Measurements from ENCODE around the gene KIT. TPM values are rescaled to one million over a fixed set of nuclear protein-coding genes. Genes with fewer than 3 reads are reported as not detected.

The KIT gene
- total RNA-seq, 1 donor from 2014 or later = 0.12 TPM

DNA sequence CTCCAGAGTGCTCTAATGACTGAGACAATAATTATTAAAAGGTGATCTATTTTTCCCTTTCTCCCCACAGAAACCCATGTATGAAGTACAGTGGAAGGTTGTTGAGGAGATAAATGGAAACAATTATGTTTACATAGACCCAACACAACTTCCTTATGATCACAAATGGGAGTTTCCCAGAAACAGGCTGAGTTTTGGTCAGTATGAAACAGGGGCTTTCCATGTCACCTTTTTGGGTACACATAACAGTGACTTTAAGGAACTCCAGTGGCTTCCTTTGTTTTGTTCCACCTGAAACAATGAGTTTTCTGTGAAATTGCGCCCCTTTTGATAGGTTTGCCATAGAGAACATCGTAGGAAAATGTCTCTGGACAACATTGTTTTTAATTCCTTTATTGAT is 69.6 kb downstream of the KIT start:
- TF ChIP-seq, protein P1, sequence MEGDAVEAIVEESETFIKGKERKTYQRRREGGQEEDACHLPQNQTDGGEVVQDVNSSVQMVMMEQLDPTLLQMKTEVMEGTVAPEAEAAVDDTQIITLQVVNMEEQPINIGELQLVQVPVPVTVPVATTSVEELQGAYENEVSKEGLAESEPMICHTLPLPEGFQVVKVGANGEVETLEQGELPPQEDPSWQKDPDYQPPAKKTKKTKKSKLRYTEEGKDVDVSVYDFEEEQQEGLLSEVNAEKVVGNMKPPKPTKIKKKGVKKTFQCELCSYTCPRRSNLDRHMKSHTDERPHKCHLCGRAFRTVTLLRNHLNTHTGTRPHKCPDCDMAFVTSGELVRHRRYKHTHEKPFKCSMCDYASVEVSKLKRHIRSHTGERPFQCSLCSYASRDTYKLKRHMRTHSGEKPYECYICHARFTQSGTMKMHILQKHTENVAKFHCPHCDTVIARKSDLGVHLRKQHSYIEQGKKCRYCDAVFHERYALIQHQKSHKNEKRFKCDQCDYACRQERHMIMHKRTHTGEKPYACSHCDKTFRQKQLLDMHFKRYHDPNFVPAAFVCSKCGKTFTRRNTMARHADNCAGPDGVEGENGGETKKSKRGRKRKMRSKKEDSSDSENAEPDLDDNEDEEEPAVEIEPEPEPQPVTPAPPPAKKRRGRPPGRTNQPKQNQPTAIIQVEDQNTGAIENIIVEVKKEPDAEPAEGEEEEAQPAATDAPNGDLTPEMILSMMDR (conservative IDR thresholded peaks at IDR 0.05; ENCODE audit: low read depth, low read length) = no peak
- H3K4me3 ChIP-seq (ENCODE audit: low read depth, low read length) = no peak overlapping the region
- no peak for DNase-seq (ENCODE audit: low read depth)

DNA sequence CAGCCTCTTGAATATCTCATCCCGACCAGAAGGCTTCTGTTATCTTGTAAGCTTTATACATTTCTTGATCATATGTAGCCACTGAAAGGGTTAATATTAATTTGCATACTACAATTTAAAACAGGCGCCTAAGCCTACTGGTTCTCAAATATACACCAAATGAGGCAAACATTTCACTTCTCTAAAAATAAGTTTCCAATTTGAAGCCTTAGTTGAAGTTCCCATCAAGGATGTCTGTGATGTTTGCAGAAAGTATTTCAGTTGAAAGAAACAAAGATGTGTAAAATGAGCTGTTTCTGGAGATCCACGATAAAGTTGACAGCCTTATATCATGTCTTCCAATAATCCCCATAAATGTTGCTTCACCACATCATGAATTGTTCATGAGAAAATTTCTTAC is 70.6 kb downstream of the KIT start:
- TF ChIP-seq, protein P1 (conservative IDR thresholded peaks at IDR 0.05; ENCODE audit: low read depth, low read length) = no peak
- no peak for DNase-seq (ENCODE audit: low read depth)

DNA sequence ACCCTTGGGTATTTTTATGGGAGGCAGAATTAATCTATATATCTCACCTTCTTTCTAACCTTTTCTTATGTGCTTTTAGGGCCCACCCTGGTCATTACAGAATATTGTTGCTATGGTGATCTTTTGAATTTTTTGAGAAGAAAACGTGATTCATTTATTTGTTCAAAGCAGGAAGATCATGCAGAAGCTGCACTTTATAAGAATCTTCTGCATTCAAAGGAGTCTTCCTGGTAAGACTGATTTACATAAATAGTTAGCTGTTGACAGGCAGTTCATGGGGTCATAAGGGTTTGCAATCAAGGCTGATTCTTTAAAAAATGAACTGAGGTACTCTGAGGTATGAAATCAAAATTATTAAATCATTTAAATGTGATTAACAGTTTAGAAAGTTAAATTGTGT is 71.5 kb downstream of the KIT start:
- no peak overlapping the region for H3K4me3 ChIP-seq (ENCODE audit: low read depth, low read length)
- DNase-seq (ENCODE audit: low read depth) = no peak
- TF ChIP-seq, protein P1 (conservative IDR thresholded peaks at IDR 0.05; ENCODE audit: low read depth, low read length) = no peak

More for the DNA sequence above, 70.6 kb downstream of the KIT start:
- no peak overlapping the region for H3K4me3 ChIP-seq (ENCODE audit: low read depth, low read length)

DNA sequence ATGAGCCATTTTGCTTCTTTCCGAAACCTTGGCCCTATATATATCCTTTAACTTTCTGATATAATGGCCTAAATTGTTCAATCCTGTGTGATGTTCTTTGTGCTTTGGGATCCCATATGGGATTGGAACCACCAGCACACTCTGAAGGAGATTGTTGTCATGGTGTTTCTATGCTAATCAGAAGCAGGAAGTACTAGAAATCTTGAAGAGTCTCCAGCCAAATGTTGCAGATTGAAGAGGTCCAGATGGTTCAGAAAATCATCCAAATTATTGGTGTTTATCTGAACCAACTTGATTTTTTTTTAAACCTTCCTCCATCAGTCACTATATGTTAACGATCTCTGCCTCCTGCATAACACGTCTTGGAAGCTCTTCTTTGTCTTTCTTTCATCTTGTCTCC is 72.8 kb downstream of the KIT start:
- TF ChIP-seq, protein P1 (conservative IDR thresholded peaks at IDR 0.05; ENCODE audit: low read depth, low read length) = no peak
- DNase-seq (ENCODE audit: low read depth) = no peak
- H3K4me3 ChIP-seq (ENCODE audit: low read depth, low read length) = no peak overlapping the region

DNA sequence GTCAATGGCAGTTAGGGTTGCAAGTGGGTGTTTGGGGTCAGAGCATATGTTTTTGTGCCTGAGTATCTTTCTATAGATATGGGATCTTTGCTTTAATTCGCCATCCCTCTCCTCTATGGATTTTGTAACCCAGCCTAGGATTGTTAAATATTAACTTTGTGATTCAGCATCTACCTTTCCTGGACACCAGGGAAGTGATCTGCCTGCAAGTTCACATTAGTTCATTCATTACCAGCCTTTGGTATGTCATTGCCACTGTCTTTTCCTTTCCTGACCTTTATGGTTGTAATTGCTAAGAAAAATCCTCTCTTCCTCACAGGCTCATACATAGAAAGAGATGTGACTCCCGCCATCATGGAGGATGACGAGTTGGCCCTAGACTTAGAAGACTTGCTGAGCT is 73.8 kb downstream of the KIT start:
- TF ChIP-seq, protein P1 (conservative IDR thresholded peaks at IDR 0.05; ENCODE audit: low read depth, low read length) = no peak
- peak; percentile 35 for DNase-seq (ENCODE audit: low read depth)
- no peak overlapping the region for H3K4me3 ChIP-seq (ENCODE audit: low read depth, low read length)

DNA sequence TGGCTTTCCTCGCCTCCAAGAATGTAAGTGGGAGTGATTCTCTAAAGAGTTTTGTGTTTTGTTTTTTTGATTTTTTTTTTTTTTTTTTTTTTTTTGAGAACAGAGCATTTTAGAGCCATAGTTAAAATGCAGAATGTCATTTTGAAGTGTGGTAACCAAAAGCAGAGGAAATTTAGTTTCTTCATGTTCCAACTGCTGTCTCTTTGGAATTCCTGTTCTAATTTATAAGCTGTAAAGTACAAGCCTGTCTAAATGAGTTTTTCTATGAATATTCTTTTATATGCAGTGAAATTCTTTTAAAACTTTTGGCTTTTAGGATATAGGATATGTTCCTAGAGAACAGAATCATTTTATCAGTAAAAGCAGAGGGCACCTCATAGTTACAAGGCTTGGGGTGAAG is 74.2 kb downstream of the KIT start:
- TF ChIP-seq, protein P1 (conservative IDR thresholded peaks at IDR 0.05; ENCODE audit: low read depth, low read length) = no peak
- DNase-seq (ENCODE audit: low read depth) = no peak
- no peak overlapping the region for H3K4me3 ChIP-seq (ENCODE audit: low read depth, low read length)

DNA sequence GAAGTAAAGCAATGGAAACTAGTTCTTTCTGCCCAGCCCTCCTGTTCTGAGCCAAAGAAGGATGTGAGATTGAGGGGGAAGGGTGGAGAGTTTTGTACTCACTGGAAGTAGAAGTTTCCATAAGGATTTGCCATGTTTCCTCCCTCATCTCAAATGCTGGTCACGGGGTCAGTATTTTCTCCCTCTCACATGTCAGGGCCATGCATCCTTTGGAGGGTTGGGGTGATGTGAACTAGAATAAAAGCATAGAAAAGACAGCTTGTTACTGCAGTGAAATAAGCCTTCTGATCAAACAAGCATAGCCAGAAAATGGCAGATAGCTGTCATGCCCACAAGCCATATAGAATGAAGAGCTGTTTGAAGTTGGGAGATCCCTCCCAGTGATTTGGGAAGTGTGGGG is 79.7 kb downstream of the KIT start:
- no peak for DNase-seq (ENCODE audit: low read depth)
- TF ChIP-seq, protein P1 (conservative IDR thresholded peaks at IDR 0.05; ENCODE audit: low read depth, low read length) = no peak
- no peak overlapping the region for H3K4me3 ChIP-seq (ENCODE audit: low read depth, low read length)

All from epithelial cell of proximal tubule (primary cell).